Measurements from ENCODE around the gene PRR18.

PRR18 gene

DNA sequence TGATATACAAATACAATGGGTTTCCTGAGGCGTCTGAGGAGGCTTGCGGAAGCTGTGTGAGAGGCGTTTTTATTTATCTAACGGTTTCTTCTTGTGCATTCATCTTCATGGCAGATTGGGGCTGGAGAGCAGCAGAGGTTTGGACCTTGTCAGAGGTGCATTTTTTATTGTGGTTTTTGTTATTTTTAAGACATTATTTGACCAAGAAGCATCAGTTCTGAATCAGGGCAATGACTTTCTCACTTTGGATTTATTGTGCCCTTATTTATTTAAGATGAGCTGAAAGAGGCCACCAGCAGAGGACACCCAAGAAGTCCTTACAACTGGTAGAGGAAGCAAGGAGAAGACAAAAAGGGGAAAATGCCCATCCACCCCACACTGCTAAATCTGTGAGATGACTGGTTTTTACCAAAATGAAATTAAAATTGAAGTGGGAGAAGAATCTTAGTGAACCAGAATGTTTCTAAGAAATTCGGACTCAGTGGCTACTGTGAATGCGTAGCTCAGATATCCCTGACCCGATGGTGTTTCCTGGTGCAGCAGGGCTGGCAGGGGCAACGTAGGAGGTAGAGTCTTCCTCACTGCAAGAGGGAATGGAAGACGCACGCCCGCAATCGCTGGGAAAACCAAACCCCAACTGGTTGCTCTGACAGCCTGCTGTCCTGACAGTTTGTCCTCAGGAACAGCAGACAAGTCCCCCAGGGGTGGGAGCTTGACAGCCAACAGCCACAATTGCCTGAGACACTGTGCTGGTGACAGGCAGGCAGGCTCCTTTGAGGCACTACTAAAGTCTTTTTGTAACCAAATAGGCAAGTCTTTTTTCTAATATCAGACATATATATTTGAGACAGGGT is 14.2 kb downstream of the PRR18 start:
- TF ChIP-seq, protein P1, sequence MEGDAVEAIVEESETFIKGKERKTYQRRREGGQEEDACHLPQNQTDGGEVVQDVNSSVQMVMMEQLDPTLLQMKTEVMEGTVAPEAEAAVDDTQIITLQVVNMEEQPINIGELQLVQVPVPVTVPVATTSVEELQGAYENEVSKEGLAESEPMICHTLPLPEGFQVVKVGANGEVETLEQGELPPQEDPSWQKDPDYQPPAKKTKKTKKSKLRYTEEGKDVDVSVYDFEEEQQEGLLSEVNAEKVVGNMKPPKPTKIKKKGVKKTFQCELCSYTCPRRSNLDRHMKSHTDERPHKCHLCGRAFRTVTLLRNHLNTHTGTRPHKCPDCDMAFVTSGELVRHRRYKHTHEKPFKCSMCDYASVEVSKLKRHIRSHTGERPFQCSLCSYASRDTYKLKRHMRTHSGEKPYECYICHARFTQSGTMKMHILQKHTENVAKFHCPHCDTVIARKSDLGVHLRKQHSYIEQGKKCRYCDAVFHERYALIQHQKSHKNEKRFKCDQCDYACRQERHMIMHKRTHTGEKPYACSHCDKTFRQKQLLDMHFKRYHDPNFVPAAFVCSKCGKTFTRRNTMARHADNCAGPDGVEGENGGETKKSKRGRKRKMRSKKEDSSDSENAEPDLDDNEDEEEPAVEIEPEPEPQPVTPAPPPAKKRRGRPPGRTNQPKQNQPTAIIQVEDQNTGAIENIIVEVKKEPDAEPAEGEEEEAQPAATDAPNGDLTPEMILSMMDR (IDR thresholded peaks at IDR 0.05; ENCODE audit: low read depth, low read length, missing control alignments), result no peak
- DNase-seq (ENCODE audit: extremely low read depth, low read depth), result no peak
- no peak overlapping the region for H3K4me3 ChIP-seq (replicated peaks; ENCODE audit: low read depth, low read length)

DNA sequence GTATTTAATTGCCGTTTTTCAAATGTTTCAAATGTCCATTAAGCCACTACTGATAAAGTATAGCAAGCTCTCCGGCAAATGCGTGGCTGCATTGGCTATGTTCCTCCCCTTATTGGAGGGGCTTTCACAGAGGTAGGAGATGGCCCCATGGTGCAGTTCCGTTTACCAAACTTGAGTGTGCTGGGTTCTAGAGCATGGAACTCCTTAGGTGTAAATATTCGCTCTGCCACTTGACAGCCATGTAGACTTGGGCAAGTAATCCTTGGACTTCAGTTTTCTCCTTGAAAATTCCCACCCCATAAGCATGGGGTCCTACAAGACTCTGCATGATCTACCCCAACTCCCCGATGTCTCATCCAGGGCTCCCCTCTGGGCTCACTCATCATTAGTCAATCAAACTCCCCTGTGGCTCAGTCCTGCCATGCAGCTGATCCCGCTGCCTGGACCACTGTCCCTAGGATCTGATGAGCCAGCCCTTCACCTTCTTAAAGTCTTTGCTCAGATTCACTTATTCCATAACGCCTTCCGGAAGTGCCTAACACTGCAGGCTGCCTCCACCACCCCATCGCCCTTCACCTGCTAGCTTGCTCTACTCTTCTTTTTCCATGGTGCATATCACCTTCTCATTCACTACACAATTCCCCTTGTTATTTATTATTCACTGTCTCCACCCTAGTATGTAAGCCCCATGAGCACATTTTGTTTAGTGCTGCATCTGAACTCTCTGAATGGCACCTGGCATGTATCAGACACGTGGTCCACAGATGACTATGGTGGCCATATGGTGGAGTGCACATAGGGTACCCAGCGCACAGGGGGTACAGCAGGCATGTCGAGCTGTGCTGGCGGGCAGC is 18.8 kb downstream of the PRR18 start:
- DNase-seq (ENCODE audit: extremely low read depth, low read depth), result no peak
- no peak overlapping the region for H3K4me3 ChIP-seq (replicated peaks; ENCODE audit: low read depth, low read length)
- TF ChIP-seq, protein P1 (IDR thresholded peaks at IDR 0.05; ENCODE audit: low read depth, low read length, missing control alignments), result no peak

DNA sequence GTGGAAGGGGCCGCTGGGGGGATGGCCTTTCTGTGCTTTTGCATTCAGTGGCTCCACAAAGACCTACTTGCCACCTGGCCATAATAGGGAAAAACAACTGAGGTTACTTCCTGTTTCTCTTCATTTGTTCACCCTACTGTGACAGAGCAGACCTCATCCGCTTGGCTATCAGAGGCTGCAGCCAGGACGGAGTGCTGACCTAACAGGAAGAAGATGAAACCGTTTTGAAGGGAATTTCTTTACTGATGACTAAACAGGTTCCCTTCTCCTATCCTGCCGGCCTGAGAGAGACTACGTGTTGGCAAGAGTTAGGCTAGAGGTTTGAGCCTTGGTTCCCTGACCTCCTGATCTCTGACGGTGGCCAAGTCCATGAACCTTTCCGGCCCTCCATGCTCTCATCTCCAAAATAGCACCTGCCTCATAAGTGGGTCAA is 21.3 kb downstream of the PRR18 start:
- no peak overlapping the region for H3K4me3 ChIP-seq (replicated peaks; ENCODE audit: low read depth, low read length)
- no peak for DNase-seq (ENCODE audit: extremely low read depth, low read depth)
- TF ChIP-seq, protein P1 (IDR thresholded peaks at IDR 0.05; ENCODE audit: low read depth, low read length, missing control alignments), result no peak

DNA sequence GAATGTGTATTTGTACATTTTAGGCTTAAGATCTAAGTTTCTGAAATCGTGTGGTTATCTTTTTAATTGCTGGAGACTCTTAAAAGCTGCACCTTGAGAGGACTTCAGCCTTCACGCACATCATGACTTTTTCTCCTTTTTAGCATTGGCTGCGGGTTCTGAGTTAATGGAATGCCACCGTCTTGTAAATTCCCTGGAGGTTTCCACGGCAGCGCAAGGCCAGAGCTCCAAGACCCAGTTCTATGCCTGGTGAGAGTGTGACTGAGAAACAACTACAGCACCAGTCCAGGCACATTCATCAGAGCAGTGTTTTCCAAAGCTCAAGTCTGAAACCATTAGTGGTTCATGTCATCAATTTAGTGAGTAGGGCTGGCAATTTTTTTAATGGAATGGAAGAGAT is 23.0 kb downstream of the PRR18 start:
- DNase-seq (ENCODE audit: extremely low read depth, low read depth), result no peak
- TF ChIP-seq, protein P1 (IDR thresholded peaks at IDR 0.05; ENCODE audit: low read depth, low read length, missing control alignments), result no peak
- H3K4me3 ChIP-seq (replicated peaks; ENCODE audit: low read depth, low read length), result no peak overlapping the region

DNA sequence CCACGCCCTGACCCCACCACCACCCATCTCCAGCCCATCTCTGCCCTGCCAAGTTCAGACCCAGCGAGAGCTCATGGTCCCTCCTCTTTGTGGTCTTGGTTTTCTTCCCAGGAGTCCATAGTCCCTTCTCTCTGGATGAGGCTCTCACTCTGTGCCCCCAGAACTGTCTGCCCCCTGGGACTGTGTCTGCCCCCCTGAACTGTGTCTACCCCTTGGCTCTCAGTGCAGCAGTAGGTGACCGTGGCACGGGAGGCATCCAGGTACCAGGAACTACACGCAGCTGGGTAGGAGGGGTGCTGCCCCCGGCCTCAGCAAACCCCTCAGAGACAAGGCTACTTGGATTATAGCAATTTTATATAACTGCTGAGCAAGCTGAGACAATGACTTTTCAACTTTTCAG is 23.6 kb downstream of the PRR18 start:
- no peak for DNase-seq (ENCODE audit: extremely low read depth, low read depth)
- TF ChIP-seq, protein P1 (IDR thresholded peaks at IDR 0.05; ENCODE audit: low read depth, low read length, missing control alignments), result no peak
- no peak overlapping the region for H3K4me3 ChIP-seq (replicated peaks; ENCODE audit: low read depth, low read length)

DNA sequence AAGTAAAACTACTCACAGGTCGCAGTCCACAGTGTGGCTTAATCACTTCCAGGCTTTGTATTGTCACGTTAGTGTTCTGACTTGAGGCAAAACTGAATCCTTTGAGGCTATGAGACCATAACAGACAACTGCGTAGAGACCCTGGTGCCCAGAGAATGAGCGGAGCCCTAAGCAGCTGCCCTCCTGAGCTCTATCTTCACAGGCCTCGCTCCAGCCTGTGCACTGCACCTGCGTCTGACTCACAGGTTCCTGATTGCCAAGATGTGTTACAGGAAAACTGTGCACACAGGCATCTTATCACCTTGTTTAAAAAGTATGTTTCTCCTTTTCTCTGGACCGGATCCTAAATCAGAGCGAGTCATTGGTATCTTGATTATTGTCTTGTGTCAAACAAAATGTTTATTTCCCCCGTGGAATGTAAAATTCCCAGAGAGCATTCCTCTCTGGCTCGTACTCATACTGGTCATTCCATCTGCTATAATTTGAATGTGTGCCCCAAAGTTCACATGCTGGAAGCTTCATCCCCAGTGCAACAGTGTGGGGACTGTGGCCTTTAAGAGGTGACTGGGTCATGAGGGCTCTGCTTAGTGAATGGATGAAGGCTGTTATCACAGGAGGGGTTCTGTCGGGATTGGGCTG is 25.7 kb downstream of the PRR18 start:
- TF ChIP-seq, protein P1 (IDR thresholded peaks at IDR 0.05; ENCODE audit: low read depth, low read length, missing control alignments), result no peak
- no peak overlapping the region for H3K4me3 ChIP-seq (replicated peaks; ENCODE audit: low read depth, low read length)
- DNase-seq (ENCODE audit: extremely low read depth, low read depth), result no peak
